GM18907 (cell line): Measurements from ENCODE around the gene RPL10.
A peak's percentile ranks its signal among the peaks of the same experiment; 100 is the strongest.

Experiments
- ATAC-seq: cut with Tn5 transposase; IDR thresholded peaks from one replicate; pipeline ENCODE4 v1.9.1; 2021; ENCODE audit warnings: mild to moderate bottlenecking, moderate library complexity; ENCODE audit not compliant: unreplicated experiment

The RPL10 gene

GRCh38 chrX:154443992-154444754, 46.0 kb downstream of the RPL10 start, which contains the start of gene FAM50A:
TSS of gene FAM50A (plus strand) at chrX:154444141. CDS start at chrX:154444236, 95 bp downstream.
- peak; percentile 57 for ATAC-seq

GRCh38 chrX:154444755-154445246, 46.6 kb downstream of the RPL10 start:
- no peak for ATAC-seq

- no peak for ATAC-seq
Measured at GRCh38 chrX:154445776-154446175, 47.6 kb downstream of the RPL10 start.

GRCh38 chrX:154446430-154446829, 48.3 kb downstream of the RPL10 start:
- ATAC-seq: no peak

- ATAC-seq: no peak
Measured at GRCh38 chrX:154448484-154448883, 50.3 kb downstream of the RPL10 start.

GRCh38 chrX:154449618-154450017, 51.4 kb downstream of the RPL10 start:
- ATAC-seq: no peak

GRCh38 chrX:154450312-154450711, 52.1 kb downstream of the RPL10 start:
- ATAC-seq: no peak
